DND-41 (cell line): ENCODE data around the gene KCNMA1.

Experiments
- ATAC-seq: fragments of 200-7000 bp; cut with Tn5 transposase; 3 replicates; pipeline ENCODE4 v1.9.1; 2021; ENCODE audit warnings: low read depth; ENCODE audit not compliant: insufficient read depth
- DNase-seq: peaks from one replicate; pipeline ENCODE4 v3.0.0-alpha.2; 2020
- H2AFZ ChIP-seq: 2 replicates; pipeline ENCODE4 v1.6.0; 2012; ENCODE audit warnings: low read depth, low read length
- H3K27ac ChIP-seq: 2 replicates; pipeline ENCODE4 v1.5.1; 2012; ENCODE audit warnings: low read length, inconsistent platforms
- H3K27me3 ChIP-seq: fragments of 200-600 bp; sonication (generic); 2 replicates; pipeline ENCODE4 v1.6.0; 2012; ENCODE audit warnings: low read length, mild to moderate bottlenecking, inconsistent platforms; ENCODE audit not compliant: insufficient read depth, poor library complexity
- H3K36me3 ChIP-seq: 2 replicates; pipeline ENCODE4 v1.5.1; 2012; ENCODE audit warnings: low read length, inconsistent platforms; ENCODE audit not compliant: insufficient read depth
- H3K4me1 ChIP-seq: 2 replicates; pipeline ENCODE4 v1.5.1; 2012; ENCODE audit warnings: mild to moderate bottlenecking, low read length; ENCODE audit not compliant: insufficient read depth
- H3K4me2 ChIP-seq: 2 replicates; pipeline ENCODE4 v1.6.0; 2012; ENCODE audit warnings: mild to moderate bottlenecking, moderate library complexity, low read length, inconsistent platforms; ENCODE audit not compliant: insufficient read depth
- H3K4me3 ChIP-seq, 2 experiments: fragments of 200-600 bp in 1 of 2; shearing (Covaris generic) in 1 of 2; 2 replicates each; pipeline ENCODE4 v1.5.1; 2012 to 2016; ENCODE audit warnings: inconsistent platforms in 2 of 2, low read length in 2 of 2, mild to moderate bottlenecking in 2 of 2, low read depth in 1 of 2, moderate library complexity in 1 of 2
- H3K79me2 ChIP-seq: 2 replicates; pipeline ENCODE4 v1.6.0; 2012; ENCODE audit warnings: low read length, inconsistent platforms; ENCODE audit not compliant: insufficient read depth
- H3K9ac ChIP-seq: 2 replicates; pipeline ENCODE4 v1.6.0; 2012; ENCODE audit warnings: low read depth, mild to moderate bottlenecking, inconsistent platforms, low read length, moderate library complexity
- H3K9me3 ChIP-seq: 2 replicates; pipeline ENCODE4 v1.5.1; 2012; ENCODE audit warnings: low read length, moderate library complexity, mild to moderate bottlenecking, inconsistent platforms; ENCODE audit not compliant: insufficient read depth, severe bottlenecking
- H4K20me1 ChIP-seq: 2 replicates; pipeline ENCODE4 v1.6.0; 2012; ENCODE audit warnings: low read length; ENCODE audit not compliant: insufficient read depth
- EZH2 ChIP-seq: IDR thresholded peaks from 3 replicates; pipeline ENCODE4 v1.6.1; 2012; ENCODE audit warnings: borderline replicate concordance, low read depth, mild to moderate bottlenecking, moderate library complexity, low read length, inconsistent platforms; ENCODE audit not compliant: severe bottlenecking
- TF ChIP-seq, protein P1 (sequence below): IDR thresholded peaks from 2 replicates; pipeline ENCODE4 v1.5.1; 2012; ENCODE audit warnings: borderline replicate concordance, low read length, moderate library complexity, mild to moderate bottlenecking; ENCODE audit not compliant: poor library complexity, severe bottlenecking; ENCODE audit errors: extremely low read depth

KCNMA1 gene

DNA sequence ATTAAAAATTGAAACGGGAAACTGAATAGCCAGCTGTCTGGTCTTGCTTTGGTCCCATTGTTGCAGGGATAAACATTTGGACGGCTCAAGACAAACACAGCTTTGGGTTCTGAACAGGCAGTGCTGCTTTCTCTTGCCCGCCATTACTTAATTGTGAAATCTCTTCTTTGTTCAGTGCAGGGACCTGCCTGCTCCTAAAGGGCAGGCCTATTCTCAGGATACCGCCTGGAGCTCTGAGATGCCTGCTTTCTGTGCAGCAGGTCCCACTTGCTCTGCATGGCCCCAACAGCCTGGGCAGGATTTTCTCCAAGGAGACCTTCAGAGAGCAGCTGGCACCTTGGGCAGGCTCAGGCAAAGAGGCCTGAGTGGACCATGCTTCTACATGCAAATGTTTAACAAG, 237.6 kb downstream of the KCNMA1 start:
- H3K79me2 ChIP-seq, result no peaks in the 10 kb centered on the region
- H3K9me3 ChIP-seq, result no peaks in the 10 kb centered on the region
- no peak for DNase-seq

DNA sequence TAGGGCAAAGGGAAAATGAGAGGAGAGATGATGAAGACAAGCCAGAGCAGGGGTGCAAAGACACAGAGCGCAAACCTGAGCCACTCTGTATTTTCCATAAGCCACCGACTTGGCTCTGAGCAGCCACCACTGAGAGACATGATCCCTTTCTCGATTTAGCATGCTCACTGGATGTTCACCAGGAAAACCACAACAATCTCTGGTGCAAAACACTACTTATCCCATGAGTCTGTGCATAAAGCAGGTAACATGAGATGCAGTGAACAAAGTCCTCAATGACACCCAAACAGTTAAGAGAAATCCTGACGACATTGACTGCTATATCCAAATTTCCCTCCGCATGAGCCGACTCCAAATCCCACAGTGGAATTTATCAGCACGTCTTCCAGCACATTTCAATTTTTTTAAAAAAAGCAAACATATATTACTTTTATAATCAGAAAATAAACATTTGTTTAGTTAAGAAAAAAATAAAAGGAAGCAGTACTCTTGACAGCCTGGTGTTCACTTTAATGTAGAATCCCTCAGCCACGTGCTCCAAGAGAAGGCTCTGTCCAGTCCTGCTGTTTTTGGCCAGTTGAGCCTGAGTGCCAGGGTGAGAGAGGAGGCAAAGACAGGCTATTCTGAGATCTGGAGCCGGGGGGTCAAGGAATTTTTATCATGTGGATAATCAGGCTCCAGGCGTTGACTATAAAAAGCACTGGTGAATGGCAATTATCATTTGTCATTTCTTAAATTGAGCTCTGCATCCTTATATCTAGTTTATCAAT, 238.4 kb downstream of the KCNMA1 start:
- TF ChIP-seq, protein P1, sequence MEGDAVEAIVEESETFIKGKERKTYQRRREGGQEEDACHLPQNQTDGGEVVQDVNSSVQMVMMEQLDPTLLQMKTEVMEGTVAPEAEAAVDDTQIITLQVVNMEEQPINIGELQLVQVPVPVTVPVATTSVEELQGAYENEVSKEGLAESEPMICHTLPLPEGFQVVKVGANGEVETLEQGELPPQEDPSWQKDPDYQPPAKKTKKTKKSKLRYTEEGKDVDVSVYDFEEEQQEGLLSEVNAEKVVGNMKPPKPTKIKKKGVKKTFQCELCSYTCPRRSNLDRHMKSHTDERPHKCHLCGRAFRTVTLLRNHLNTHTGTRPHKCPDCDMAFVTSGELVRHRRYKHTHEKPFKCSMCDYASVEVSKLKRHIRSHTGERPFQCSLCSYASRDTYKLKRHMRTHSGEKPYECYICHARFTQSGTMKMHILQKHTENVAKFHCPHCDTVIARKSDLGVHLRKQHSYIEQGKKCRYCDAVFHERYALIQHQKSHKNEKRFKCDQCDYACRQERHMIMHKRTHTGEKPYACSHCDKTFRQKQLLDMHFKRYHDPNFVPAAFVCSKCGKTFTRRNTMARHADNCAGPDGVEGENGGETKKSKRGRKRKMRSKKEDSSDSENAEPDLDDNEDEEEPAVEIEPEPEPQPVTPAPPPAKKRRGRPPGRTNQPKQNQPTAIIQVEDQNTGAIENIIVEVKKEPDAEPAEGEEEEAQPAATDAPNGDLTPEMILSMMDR, result no peak
- no peak for TF ChIP-seq EZH2
- no peak for ATAC-seq

More for the DNA sequence above, 237.6 kb downstream of the KCNMA1 start:
- no peaks in the 10 kb centered on the region for H3K4me1 ChIP-seq
- no peak overlapping the region for H3K4me2 ChIP-seq
- no peak for ATAC-seq
- H2AFZ ChIP-seq, result no peak overlapping the region
- peaks cover 5% of the 10 kb centered on the region for H3K27me3 ChIP-seq
- no peak for TF ChIP-seq EZH2
- TF ChIP-seq, protein P1, result no peak
- no peaks in the 10 kb centered on the region for H3K36me3 ChIP-seq
- no peaks in the 10 kb centered on the region for H4K20me1 ChIP-seq
- H3K4me3 ChIP-seq, result no peak overlapping the region
- no peak overlapping the region for H3K9ac ChIP-seq
- no peak overlapping the region for H3K27ac ChIP-seq

DNA sequence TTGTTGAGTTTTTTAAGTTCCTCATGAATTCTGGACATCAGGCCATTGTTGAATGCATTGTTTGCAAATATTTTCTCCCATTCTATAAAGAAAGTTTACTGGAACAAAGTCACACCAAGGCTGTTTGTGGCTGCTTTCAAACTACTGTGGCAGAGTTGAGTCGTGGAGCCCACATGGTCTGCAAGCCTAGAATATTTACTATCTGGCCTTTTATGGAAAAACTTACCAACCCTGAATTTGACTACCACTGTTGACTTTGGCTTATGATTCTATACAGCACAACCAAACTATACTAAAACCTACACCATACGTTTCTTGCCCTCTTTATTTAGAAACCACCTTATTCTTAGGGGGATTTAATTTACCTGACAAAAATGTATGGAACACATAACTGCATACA, 239.1 kb downstream of the KCNMA1 start:
- Histone ChIP-seq H3K36me3 (no peaks in the 10 kb centered on the region), H2AFZ (no peak overlapping the region), H3K79me2 (no peaks in the 10 kb centered on the region), H3K4me3 (no peak overlapping the region), H3K4me2 (no peak overlapping the region), H3K27ac (no peak overlapping the region), H3K27me3 (peaks cover 5% of the 10 kb centered on the region), H3K4me1 (no peaks in the 10 kb centered on the region), H3K9ac (no peak overlapping the region), H3K9me3 (no peaks in the 10 kb centered on the region), H4K20me1 (0 out of 2 replicates have a peak, but pooled peaks cover 4% of the 10 kb centered on the region)
- no peak for TF ChIP-seq EZH2
- TF ChIP-seq, protein P1, result no peak
- no peak for DNase-seq
- no peak for ATAC-seq

More for the DNA sequence above, 238.4 kb downstream of the KCNMA1 start:
- Histone ChIP-seq H3K27me3 (peaks cover 5% of the 10 kb centered on the region), H3K9ac (no peak overlapping the region), H4K20me1 (0 out of 2 replicates have a peak, but pooled peaks cover under 1% of the 10 kb centered on the region), H2AFZ (no peak overlapping the region), H3K9me3 (no peaks in the 10 kb centered on the region), H3K4me1 (no peaks in the 10 kb centered on the region), H3K79me2 (no peaks in the 10 kb centered on the region), H3K36me3 (no peaks in the 10 kb centered on the region), H3K4me2 (no peak overlapping the region), H3K27ac (no peak overlapping the region), H3K4me3 (no peak overlapping the region)
- DNase-seq, result no peak
